HepG2 (cell line): Measurements from ENCODE around the gene ITM2B.

Source experiments
- EZH2 ChIP-seq: conservative IDR thresholded peaks from 2 replicates; pipeline ENCODE4 v1.6.1; 2012; ENCODE audit warnings: mild to moderate bottlenecking, low read depth, low read length, moderate library complexity
- FOSL2 ChIP-seq: sonication (generic); formaldehyde crosslinking; IDR thresholded peaks from 2 replicates; pipeline ENCODE4 v1.4.0; 2020; ENCODE audit warnings: missing genetic modification reagents
- HOXA7 ChIP-seq: sonication (generic); formaldehyde crosslinking; IDR thresholded peaks from 2 replicates; pipeline ENCODE4 v1.8.1; 2022; ENCODE audit warnings: mild to moderate bottlenecking, missing genetic modification reagents, moderate library complexity
- IKZF4 ChIP-seq: sonication (generic); formaldehyde crosslinking; IDR thresholded peaks from 2 replicates; pipeline ENCODE4 v1.5.1; 2020; ENCODE audit warnings: borderline replicate concordance, mild to moderate bottlenecking, low read depth, missing genetic modification reagents; ENCODE audit errors: not compliant biosample characterization
- MAZ ChIP-seq, 2 experiments: sonication (generic) in 1 of 2; formaldehyde crosslinking in 1 of 2; IDR thresholded peaks; 2 replicates each; pipeline versions ENCODE4 v1.5.0 to v1.6.1; 2012 to 2020; ENCODE audit warnings: low read depth in 2 of 2, mild to moderate bottlenecking in 2 of 2, borderline replicate concordance in 1 of 2, improper control_type of control experiment in 1 of 2, low read length in 1 of 2, missing genetic modification reagents in 1 of 2, moderate library complexity in 1 of 2
- NR3C1 ChIP-seq: sonication (generic); formaldehyde crosslinking; IDR thresholded peaks from 2 replicates; pipeline ENCODE4 v1.4.0; 2020; ENCODE audit warnings: missing genetic modification reagents
- POLR2A ChIP-seq, 2 experiments: IDR thresholded peaks; 2 replicates each; pipeline ENCODE4 v1.6.1; 2011; ENCODE audit warnings: low read depth in 2 of 2, low read length in 2 of 2, mild to moderate bottlenecking in 1 of 2, moderate library complexity in 1 of 2; ENCODE audit not compliant: insufficient read depth in 1 of 2
- POLR2AphosphoS5 ChIP-seq: IDR thresholded peaks from 2 replicates; pipeline ENCODE4 v1.6.1; 2012; ENCODE audit warnings: low read depth, low read length
- ZNF143 ChIP-seq: sonication (generic); formaldehyde crosslinking; IDR thresholded peaks from 2 replicates; pipeline ENCODE4 v1.4.0; 2020; ENCODE audit warnings: missing genetic modification reagents
- ZNF33A ChIP-seq: sonication (generic); formaldehyde crosslinking; IDR thresholded peaks from 2 replicates; pipeline ENCODE4 v1.5.1; 2020; ENCODE audit warnings: missing genetic modification reagents, mild to moderate bottlenecking, moderate library complexity, borderline replicate concordance
- ZNF547 ChIP-seq: sonication (generic); formaldehyde crosslinking; IDR thresholded peaks from 2 replicates; pipeline ENCODE4 v1.5.1; 2020; ENCODE audit warnings: mild to moderate bottlenecking, missing genetic modification reagents
- TF ChIP-seq, protein P1 (sequence below): sonication (generic); formaldehyde crosslinking; IDR thresholded peaks from 2 replicates; pipeline ENCODE4 v1.5.0; 2020; ENCODE audit warnings: mild to moderate bottlenecking, missing genetic modification reagents, moderate library complexity
- TF ChIP-seq, protein P2 (sequence below): sonication (generic); formaldehyde crosslinking; IDR thresholded peaks from 2 replicates; pipeline ENCODE4 v1.5.1; 2020; ENCODE audit warnings: missing genetic modification reagents, mild to moderate bottlenecking, borderline replicate concordance

DNA sequence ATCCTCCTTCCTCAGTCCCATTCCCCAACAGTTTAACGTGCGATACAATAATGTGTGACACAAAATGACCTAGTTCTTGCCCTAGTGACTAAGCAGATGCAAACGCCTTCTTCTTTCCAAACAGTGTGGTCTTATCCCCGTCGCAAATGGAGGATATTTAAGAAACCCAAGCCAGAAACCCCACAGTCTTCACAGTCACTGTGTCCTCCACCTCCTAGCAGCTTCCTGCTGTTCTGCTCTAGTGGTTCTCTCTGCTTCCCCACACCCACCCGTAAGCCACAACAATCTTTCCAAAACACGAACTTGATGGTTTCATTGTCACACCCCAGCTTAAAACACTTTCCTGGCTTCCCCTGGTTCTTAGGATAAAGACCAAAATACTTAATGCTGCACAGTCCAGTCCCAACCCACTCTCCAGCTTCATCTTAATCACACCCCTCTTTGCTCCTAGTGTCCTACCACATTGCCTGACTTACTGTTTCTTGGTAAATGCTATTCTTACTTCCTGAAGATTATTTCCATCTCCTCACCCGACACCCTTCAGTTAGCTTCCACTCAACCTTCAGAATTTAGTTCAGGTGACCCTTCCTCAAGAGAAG lies 32.3 kb downstream of the ITM2B start:
- TF ChIP-seq POLR2AphosphoS5: no peak
- no peak for TF ChIP-seq ZNF143 (CRISPR knock-in tag)
- TF ChIP-seq EZH2: no peak
- no peak for TF ChIP-seq NR3C1 (CRISPR knock-in tag)
- TF ChIP-seq ZNF547 (CRISPR knock-in tag): no peak
- TF ChIP-seq, protein P1, sequence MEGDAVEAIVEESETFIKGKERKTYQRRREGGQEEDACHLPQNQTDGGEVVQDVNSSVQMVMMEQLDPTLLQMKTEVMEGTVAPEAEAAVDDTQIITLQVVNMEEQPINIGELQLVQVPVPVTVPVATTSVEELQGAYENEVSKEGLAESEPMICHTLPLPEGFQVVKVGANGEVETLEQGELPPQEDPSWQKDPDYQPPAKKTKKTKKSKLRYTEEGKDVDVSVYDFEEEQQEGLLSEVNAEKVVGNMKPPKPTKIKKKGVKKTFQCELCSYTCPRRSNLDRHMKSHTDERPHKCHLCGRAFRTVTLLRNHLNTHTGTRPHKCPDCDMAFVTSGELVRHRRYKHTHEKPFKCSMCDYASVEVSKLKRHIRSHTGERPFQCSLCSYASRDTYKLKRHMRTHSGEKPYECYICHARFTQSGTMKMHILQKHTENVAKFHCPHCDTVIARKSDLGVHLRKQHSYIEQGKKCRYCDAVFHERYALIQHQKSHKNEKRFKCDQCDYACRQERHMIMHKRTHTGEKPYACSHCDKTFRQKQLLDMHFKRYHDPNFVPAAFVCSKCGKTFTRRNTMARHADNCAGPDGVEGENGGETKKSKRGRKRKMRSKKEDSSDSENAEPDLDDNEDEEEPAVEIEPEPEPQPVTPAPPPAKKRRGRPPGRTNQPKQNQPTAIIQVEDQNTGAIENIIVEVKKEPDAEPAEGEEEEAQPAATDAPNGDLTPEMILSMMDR (CRISPR knock-in tag): no peak
- TF ChIP-seq, protein P2, sequence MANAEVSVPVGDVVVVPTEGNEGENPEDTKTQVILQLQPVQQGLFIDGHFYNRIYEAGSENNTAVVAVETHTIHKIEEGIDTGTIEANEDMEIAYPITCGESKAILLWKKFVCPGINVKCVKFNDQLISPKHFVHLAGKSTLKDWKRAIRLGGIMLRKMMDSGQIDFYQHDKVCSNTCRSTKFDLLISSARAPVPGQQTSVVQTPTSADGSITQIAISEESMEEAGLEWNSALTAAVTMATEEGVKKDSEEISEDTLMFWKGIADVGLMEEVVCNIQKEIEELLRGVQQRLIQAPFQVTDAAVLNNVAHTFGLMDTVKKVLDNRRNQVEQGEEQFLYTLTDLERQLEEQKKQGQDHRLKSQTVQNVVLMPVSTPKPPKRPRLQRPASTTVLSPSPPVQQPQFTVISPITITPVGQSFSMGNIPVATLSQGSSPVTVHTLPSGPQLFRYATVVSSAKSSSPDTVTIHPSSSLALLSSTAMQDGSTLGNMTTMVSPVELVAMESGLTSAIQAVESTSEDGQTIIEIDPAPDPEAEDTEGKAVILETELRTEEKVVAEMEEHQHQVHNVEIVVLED (CRISPR knock-in tag): no peak
- TF ChIP-seq ZNF33A: no peak
- TF ChIP-seq POLR2A (IDR thresholded peaks at IDR 0.05; ENCODE audit: insufficient read depth in 1 of 2, low read depth in 2 of 2, low read length in 2 of 2): no peak
- no peak for TF ChIP-seq MAZ (IDR thresholded peaks at IDR 0.05; ENCODE audit: borderline replicate concordance, low read depth, low read length)
- no peak for TF ChIP-seq MAZ (CRISPR knock-in tag; IDR thresholded peaks at IDR 0.05; ENCODE audit: low read depth)
- TF ChIP-seq HOXA7 (CRISPR knock-in tag): no peak
- no peak for TF ChIP-seq FOSL2 (CRISPR knock-in tag)
- no peak for TF ChIP-seq IKZF4 (CRISPR knock-in tag)
